Measurements from ENCODE around the gene C16orf46.
A peak's percentile ranks its signal among the peaks of the same experiment; 100 is the strongest.

C16orf46 gene

GRCh38 chr16:81042821-81043220 is 34.2 kb downstream of the C16orf46 start:
- TF ChIP-seq, protein P1, sequence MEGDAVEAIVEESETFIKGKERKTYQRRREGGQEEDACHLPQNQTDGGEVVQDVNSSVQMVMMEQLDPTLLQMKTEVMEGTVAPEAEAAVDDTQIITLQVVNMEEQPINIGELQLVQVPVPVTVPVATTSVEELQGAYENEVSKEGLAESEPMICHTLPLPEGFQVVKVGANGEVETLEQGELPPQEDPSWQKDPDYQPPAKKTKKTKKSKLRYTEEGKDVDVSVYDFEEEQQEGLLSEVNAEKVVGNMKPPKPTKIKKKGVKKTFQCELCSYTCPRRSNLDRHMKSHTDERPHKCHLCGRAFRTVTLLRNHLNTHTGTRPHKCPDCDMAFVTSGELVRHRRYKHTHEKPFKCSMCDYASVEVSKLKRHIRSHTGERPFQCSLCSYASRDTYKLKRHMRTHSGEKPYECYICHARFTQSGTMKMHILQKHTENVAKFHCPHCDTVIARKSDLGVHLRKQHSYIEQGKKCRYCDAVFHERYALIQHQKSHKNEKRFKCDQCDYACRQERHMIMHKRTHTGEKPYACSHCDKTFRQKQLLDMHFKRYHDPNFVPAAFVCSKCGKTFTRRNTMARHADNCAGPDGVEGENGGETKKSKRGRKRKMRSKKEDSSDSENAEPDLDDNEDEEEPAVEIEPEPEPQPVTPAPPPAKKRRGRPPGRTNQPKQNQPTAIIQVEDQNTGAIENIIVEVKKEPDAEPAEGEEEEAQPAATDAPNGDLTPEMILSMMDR (conservative IDR thresholded peaks at IDR 0.05; ENCODE audit: control insufficient read depth, insufficient read depth, low read depth, low read length) = no peak
- DNase-seq (ENCODE audit: low read depth) = no peak
- H3K4me3 ChIP-seq (ENCODE audit: control insufficient read depth, low read depth, low read length) = no peak overlapping the region

GRCh38 chr16:81041696-81042095 is 35.3 kb downstream of the C16orf46 start:
- TF ChIP-seq, protein P1 (conservative IDR thresholded peaks at IDR 0.05; ENCODE audit: control insufficient read depth, insufficient read depth, low read depth, low read length) = no peak
- H3K4me3 ChIP-seq (ENCODE audit: control insufficient read depth, low read depth, low read length) = no peak overlapping the region
- DNase-seq (ENCODE audit: low read depth) = no peak

DNA sequence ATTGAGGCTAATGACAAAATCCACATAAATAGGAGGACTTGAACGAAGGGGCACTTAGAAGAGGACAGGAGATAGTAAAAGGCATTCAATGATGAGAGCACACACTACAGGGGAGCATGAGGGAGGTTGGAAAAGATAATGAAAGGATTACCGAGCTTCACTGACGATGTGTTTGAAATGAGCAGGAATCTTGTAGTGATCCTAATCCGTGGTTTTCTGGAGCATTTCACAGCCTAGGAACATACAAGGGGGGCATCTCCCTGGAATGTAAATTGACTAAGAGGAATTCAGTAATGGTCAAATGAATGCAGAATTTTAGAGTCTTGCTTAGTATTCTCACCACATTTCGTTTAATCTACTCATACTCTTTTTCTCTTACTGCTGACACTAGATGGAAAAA is 36.2 kb downstream of the C16orf46 start:
- no peak for DNase-seq (ENCODE audit: low read depth)
- TF ChIP-seq, protein P1 (conservative IDR thresholded peaks at IDR 0.05; ENCODE audit: control insufficient read depth, insufficient read depth, low read depth, low read length) = no peak
- H3K4me3 ChIP-seq (ENCODE audit: control insufficient read depth, low read depth, low read length) = no peak overlapping the region

DNA sequence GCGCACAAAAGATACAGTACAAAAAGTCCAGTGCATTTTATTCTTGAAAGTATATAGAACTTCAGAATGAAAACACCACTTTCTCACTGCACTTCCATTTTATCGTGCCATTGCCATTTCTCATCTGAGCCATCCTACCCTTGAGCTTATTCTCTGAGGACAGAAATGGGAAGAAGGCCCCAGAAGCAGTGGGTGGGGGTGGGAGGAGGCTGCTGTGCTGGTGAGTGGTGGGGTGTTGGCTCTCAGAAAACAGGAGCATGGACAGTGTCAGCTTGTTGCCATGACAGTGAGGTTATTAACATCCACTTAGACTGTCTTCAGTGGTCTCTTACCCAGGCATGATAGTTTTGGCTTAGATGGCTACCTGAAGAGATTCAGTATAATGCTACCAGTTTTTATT is 36.9 kb downstream of the C16orf46 start:
- TF ChIP-seq, protein P1 (conservative IDR thresholded peaks at IDR 0.05; ENCODE audit: control insufficient read depth, insufficient read depth, low read depth, low read length) = no peak
- H3K4me3 ChIP-seq (ENCODE audit: control insufficient read depth, low read depth, low read length) = no peak overlapping the region
- no peak for DNase-seq (ENCODE audit: low read depth)

GRCh38 chr16:81036751-81037350 is 40.2 kb downstream of the C16orf46 start:
- H3K4me3 ChIP-seq (ENCODE audit: control insufficient read depth, low read depth, low read length) = peak overlapping the region; percentile 65
- peak; percentile 24 for DNase-seq (ENCODE audit: low read depth)
- TF ChIP-seq, protein P1 (conservative IDR thresholded peaks at IDR 0.05; ENCODE audit: control insufficient read depth, insufficient read depth, low read depth, low read length) = no peak

GRCh38 chr16:81035975-81036750 is 40.9 kb downstream of the C16orf46 start:
- peak; percentile 19 for DNase-seq (ENCODE audit: low read depth)
- TF ChIP-seq, protein P1 (conservative IDR thresholded peaks at IDR 0.05; ENCODE audit: control insufficient read depth, insufficient read depth, low read depth, low read length) = no peak
- peak overlapping the region; percentile 65 for H3K4me3 ChIP-seq (ENCODE audit: control insufficient read depth, low read depth, low read length)

Data from fibroblast of mammary gland (primary cell).